Measurements from ENCODE around the gene SLC35F6.
"Not testable (repeated sequence)": the region's sequence is repeated elsewhere in the genome, so short reads cannot be mapped to it uniquely, and the experiment has no call there.

Gene SLC35F6

DNA sequence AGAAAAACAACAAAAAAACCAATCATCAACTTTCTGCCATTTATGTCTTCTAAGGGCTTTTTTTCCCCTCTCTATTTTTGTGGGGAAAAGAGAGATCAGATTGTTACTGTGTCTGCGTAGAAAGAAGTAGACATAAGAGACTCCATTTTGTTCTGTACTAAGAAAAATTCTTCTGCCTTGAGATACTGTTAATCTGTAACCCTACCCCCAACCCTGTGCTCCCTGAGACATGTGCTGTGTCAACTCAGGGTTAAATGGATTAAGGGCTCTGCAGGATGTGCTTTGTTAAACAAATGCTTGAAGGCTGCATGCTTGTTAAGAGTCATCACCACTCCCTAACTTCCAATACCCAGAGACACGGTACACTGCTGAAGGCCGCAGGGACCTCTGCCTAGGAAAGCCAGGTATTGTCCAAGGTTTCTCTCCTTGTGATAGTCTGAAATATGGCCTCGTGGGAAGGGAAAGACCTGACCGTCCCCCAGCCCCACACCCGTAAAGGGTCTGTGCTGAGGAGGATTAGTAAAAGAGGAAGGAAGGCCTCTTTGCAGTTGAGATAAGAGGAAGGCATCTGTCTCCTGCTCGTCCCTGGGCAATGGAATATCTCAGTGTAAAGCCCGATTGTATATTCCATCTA lies 14.2 kb upstream of the SLC35F6 start:
- not testable (repeated sequence) for H3K27me3 ChIP-seq (ENCODE audit: control insufficient read depth, insufficient read depth, low read length); H3K4me3 ChIP-seq (ENCODE audit: low read length); H3K9ac ChIP-seq (ENCODE audit: low read length); H3K4me1 ChIP-seq (ENCODE audit: control insufficient read depth, insufficient read depth, low read length); H3K9me3 ChIP-seq (ENCODE audit: control insufficient read depth, low read length); H3K36me3 ChIP-seq (ENCODE audit: control insufficient read depth, insufficient read depth, low read length)

- H3K36me3 ChIP-seq (ENCODE audit: control insufficient read depth, insufficient read depth, low read length) = not testable (repeated sequence)
These were observed 13.6 kb upstream of the SLC35F6 start for GRCh38 chr2:26750467-26750866.

DNA sequence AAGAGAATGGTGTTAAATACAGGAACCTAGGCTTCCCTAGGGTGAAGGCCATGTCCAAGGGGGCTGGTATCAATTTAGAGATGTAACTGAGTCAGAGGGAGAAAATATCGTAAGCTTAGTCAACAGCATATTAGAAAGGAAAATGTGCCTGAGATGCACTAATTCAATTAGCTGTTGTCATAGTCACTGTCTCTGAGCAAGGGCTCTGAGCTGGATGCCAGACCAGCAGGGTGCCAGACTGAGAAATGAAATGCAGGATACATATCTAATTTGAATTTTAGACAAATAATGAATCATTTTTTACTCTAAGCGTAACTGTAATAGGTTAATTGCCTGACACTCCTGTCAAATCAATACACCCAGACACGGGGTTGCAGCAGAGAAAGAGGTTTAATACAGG lies 11.4 kb upstream of the SLC35F6 start:
- no peaks in the 10 kb centered on the region for H3K36me3 ChIP-seq (ENCODE audit: control insufficient read depth, insufficient read depth, low read length)
- no peaks in the 10 kb centered on the region for H3K9me3 ChIP-seq (ENCODE audit: control insufficient read depth, low read length)

More at GRCh38 chr2:26750467-26750866, 13.6 kb upstream of the SLC35F6 start:
- not testable (repeated sequence) for H3K4me3 ChIP-seq (ENCODE audit: low read length); H3K4me1 ChIP-seq (ENCODE audit: control insufficient read depth, insufficient read depth, low read length); H3K27me3 ChIP-seq (ENCODE audit: control insufficient read depth, insufficient read depth, low read length); H3K9ac ChIP-seq (ENCODE audit: low read length); H3K9me3 ChIP-seq (ENCODE audit: control insufficient read depth, low read length)

DNA sequence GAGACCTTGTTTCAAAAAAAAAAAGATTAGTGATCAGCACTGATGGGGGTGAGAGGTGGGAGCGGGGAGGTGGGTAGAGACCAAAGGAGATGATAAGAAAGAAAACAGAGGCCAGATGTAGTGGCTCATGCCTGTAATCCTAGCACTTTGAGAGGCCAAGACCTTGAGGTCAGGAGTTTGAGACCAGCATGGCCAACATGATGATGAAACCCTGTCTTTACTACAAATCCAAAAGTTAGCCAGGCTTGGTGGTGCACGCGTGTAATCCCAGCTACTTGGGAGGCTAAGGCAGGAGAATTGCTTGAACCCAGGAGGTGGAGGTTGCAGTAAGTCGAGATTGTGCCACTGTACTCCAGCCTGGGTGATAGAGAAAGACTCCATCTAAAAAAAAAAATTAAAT lies 9.5 kb upstream of the SLC35F6 start:
- H3K36me3 ChIP-seq (ENCODE audit: control insufficient read depth, insufficient read depth, low read length) = no peaks in the 10 kb centered on the region
- no peak overlapping the region for H3K9ac ChIP-seq (ENCODE audit: low read length)
- no peak overlapping the region for H3K4me3 ChIP-seq (ENCODE audit: low read length)
- H3K27me3 ChIP-seq (ENCODE audit: control insufficient read depth, insufficient read depth, low read length) = no peaks in the 10 kb centered on the region
- H3K9me3 ChIP-seq (ENCODE audit: control insufficient read depth, low read length) = no peaks in the 10 kb centered on the region
- peaks cover 30% of the 10 kb centered on the region for H3K4me1 ChIP-seq (ENCODE audit: control insufficient read depth, insufficient read depth, low read length)

More for the DNA sequence above, 11.4 kb upstream of the SLC35F6 start:
- Histone ChIP-seq H3K4me3 (ENCODE audit: low read length) (no peak overlapping the region), H3K4me1 (ENCODE audit: control insufficient read depth, insufficient read depth, low read length) (peaks cover 18% of the 10 kb centered on the region), H3K9ac (ENCODE audit: low read length) (no peak overlapping the region), H3K27me3 (ENCODE audit: control insufficient read depth, insufficient read depth, low read length) (no peaks in the 10 kb centered on the region)

DNA sequence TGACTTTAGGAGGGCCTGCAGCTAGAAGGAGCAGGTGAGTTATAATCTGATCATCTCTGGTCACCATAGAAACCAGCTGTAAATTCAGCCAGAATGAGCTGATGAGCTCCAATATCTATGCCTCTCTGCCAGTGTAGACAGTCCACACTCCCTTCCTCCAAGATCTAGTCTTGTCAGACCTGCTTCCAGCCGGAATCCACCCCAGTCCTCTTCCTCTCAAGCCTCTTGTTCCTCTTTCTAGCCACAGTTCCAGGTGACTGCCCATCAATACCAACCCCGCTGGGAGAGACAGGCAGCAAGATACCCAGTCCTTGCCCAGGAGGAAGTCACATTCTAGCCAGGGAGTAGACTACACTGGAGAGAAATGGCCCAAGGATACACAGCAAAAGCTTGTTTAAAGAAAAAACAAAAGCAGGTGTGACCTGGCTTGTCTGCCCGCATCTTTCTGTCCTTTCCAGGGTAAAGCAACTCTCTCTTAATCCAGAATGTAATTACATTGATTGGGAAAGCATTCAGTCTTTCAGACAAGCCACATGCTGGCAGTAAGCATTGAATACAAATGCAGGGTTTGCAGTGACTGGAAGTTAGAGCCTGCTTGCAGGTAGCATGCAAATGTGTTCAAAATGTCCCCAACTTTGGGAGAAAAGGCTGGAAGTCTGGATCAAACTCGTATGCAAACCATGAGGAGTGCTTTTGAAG lies 9.0 kb upstream of the SLC35F6 start:
- Histone ChIP-seq H3K27me3 (ENCODE audit: control insufficient read depth, insufficient read depth, low read length) (no peaks in the 10 kb centered on the region), H3K4me3 (ENCODE audit: low read length) (no peak overlapping the region), H3K9ac (ENCODE audit: low read length) (no peak overlapping the region), H3K36me3 (ENCODE audit: control insufficient read depth, insufficient read depth, low read length) (no peaks in the 10 kb centered on the region), H3K9me3 (ENCODE audit: control insufficient read depth, low read length) (no peaks in the 10 kb centered on the region), H3K4me1 (ENCODE audit: control insufficient read depth, insufficient read depth, low read length) (peaks cover 30% of the 10 kb centered on the region)

- Histone ChIP-seq H3K4me1 (ENCODE audit: control insufficient read depth, insufficient read depth, low read length) (peaks cover 30% of the 10 kb centered on the region), H3K27me3 (ENCODE audit: control insufficient read depth, insufficient read depth, low read length) (no peaks in the 10 kb centered on the region), H3K9me3 (ENCODE audit: control insufficient read depth, low read length) (no peaks in the 10 kb centered on the region), H3K36me3 (ENCODE audit: control insufficient read depth, insufficient read depth, low read length) (no peaks in the 10 kb centered on the region), H3K4me3 (ENCODE audit: low read length) (no peak overlapping the region), H3K9ac (ENCODE audit: low read length) (no peak overlapping the region)
These were observed 7.7 kb upstream of the SLC35F6 start for GRCh38 chr2:26756337-26756736.

DNA sequence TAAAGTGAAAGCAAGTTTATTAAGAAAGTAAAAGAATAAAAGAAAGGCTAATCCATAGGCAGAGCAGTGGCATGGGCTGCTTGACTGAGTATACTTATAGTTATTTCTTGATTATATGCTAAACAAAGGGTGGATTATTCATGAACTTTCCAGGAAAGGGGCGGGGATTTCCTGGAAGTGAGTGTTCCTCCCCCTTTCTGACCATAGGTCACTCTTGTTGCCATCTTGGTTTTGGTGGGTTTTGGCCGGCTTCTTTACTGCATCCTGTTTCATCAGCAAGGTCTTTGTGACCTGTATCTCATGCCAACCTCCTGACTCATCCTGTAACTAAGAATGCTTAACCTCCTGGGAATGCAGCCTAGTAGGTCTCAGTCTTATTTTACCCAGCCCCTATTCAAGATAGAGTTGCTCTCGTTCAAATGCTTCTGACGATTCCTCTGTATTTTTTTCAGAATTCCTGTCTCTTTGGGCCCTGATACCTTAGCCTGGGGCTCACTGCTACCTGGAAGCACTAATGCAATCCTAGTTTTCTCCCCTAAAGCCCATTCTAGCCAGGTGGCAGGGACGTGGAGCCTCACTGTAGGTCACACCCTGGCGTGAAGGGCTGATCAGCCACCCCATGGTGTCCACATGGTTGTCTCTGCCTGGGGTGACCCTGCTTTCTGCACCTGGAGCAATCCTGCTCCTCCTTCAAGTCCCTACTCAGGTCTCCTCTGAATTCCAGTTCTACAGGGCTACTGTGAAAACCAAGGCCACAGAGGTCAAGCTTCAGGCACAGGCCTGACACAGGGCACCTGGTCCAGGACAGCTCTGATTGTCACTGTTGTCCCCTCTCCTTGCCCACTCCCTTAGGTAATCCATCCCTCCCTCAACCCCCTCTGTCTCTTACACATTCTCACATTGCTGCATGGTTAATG lies 6.0 kb upstream of the SLC35F6 start:
- Histone ChIP-seq H3K27me3 (ENCODE audit: control insufficient read depth, insufficient read depth, low read length) (no peaks in the 10 kb centered on the region), H3K4me1 (ENCODE audit: control insufficient read depth, insufficient read depth, low read length) (peaks cover 30% of the 10 kb centered on the region), H3K9ac (ENCODE audit: low read length) (no peak overlapping the region), H3K9me3 (ENCODE audit: control insufficient read depth, low read length) (no peaks in the 10 kb centered on the region), H3K4me3 (ENCODE audit: low read length) (no peak overlapping the region), H3K36me3 (ENCODE audit: control insufficient read depth, insufficient read depth, low read length) (no peaks in the 10 kb centered on the region)

DNA sequence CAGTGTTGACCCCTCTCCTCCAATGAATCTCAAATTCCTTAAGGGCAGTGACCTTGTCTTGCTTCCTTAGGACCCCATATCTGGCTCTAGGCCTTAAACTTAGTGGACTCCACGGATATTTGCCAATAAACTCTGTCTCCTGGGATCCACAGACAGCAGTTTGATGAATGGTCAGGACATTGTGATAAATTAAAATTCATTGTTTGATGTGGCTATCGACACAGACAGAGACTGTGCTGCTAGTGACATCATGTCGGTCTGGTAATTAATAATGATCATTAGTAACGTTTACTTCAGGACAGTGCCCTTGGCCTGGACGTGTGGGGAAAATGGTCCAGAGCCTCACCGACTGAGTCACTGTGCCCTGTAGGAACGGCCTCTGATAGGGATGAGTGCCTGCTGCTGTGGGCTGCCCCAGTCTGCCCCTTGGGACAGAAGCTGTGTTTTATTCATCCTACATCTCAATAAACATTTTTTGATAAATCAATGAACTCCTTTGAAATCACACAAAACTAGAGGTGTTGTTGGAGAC lies 5.2 kb upstream of the SLC35F6 start:
- Histone ChIP-seq H3K9ac (ENCODE audit: low read length) (no peak overlapping the region), H3K4me1 (ENCODE audit: control insufficient read depth, insufficient read depth, low read length) (peaks cover 33% of the 10 kb centered on the region), H3K4me3 (ENCODE audit: low read length) (no peak overlapping the region), H3K9me3 (ENCODE audit: control insufficient read depth, low read length) (no peaks in the 10 kb centered on the region), H3K27me3 (ENCODE audit: control insufficient read depth, insufficient read depth, low read length) (no peaks in the 10 kb centered on the region), H3K36me3 (ENCODE audit: control insufficient read depth, insufficient read depth, low read length) (no peaks in the 10 kb centered on the region)

- Histone ChIP-seq H3K4me1 (ENCODE audit: control insufficient read depth, insufficient read depth, low read length) (peaks cover 29% of the 10 kb centered on the region), H3K9me3 (ENCODE audit: control insufficient read depth, low read length) (no peaks in the 10 kb centered on the region), H3K36me3 (ENCODE audit: control insufficient read depth, insufficient read depth, low read length) (no peaks in the 10 kb centered on the region), H3K27me3 (ENCODE audit: control insufficient read depth, insufficient read depth, low read length) (no peaks in the 10 kb centered on the region), H3K9ac (ENCODE audit: low read length) (no peak overlapping the region), H3K4me3 (ENCODE audit: low read length) (no peak overlapping the region)
These were observed 4.2 kb upstream of the SLC35F6 start for GRCh38 chr2:26759845-26760244.

DNA sequence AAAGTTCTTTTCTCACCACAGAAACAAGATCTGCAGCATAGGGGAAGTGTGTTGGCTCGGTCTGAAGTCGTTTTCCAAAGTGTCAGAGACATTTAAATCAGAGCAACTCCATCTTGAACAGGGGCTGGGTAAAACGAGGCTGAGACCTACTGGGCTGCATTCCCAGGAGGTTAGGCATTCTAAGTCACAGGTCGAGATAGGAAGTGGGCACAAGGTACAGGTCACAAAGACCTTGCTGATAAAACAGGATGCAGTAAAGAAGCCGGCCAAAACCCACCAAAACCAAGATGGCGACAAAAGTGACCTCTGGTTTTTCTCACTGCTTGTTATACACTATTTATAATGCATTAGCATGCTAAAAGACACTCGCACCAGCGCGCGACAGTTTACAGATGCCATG lies 3.1 kb upstream of the SLC35F6 start:
- H3K4me1 ChIP-seq (ENCODE audit: control insufficient read depth, insufficient read depth, low read length) = peaks cover 37% of the 10 kb centered on the region
- not testable (repeated sequence) for H3K9ac ChIP-seq (ENCODE audit: low read length); H3K4me3 ChIP-seq (ENCODE audit: low read length); H3K27me3 ChIP-seq (ENCODE audit: control insufficient read depth, insufficient read depth, low read length); H3K9me3 ChIP-seq (ENCODE audit: control insufficient read depth, low read length); H3K36me3 ChIP-seq (ENCODE audit: control insufficient read depth, insufficient read depth, low read length)

DNA sequence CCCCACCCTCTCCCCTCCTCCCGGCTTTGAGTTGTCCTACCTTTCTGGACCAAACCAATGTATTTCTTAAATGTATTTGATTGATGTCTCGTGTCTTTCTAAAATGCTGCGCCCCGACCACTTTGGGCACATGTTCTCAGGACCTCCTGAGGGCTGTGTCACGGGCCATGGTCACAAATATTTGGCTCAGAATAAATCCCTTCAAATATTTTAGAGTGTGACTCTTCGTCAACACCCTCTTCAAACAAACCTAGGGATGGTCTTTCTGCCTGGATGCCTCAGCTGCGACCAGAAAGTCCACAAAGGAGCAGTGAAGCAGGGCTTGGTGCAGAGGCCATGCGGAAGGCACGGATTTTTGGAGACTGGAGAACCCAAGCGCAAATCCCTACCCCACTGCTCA lies 1.1 kb upstream of the SLC35F6 start:
- Histone ChIP-seq H3K9ac (ENCODE audit: low read length) (no peak overlapping the region), H3K36me3 (ENCODE audit: control insufficient read depth, insufficient read depth, low read length) (no peaks in the 10 kb centered on the region), H3K9me3 (ENCODE audit: control insufficient read depth, low read length) (no peaks in the 10 kb centered on the region), H3K4me1 (ENCODE audit: control insufficient read depth, insufficient read depth, low read length) (peaks cover 39% of the 10 kb centered on the region), H3K27me3 (ENCODE audit: control insufficient read depth, insufficient read depth, low read length) (no peaks in the 10 kb centered on the region), H3K4me3 (ENCODE audit: low read length) (no peak overlapping the region)

DNA sequence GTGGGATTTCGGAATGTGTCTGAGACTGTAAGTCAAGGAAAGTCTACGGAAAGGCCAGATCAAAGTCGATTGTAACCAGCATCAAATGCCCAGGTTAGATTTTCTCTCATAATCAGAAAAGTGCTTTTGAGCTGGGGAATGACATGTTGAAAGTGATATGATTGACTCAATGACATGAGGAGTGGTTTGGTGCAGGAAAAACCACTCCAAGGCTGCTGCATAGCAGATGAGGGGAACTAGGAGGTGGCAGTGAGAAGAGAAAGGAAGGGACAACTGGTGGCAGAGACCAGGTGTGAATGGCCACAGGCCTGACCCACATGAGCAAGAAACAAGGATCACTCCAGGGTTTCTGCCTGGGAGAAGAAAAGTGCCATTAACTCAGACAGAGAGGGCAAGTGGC lies 822 bp downstream of the SLC35F6 start:
- Histone ChIP-seq H3K9me3 (ENCODE audit: control insufficient read depth, low read length) (no peaks in the 10 kb centered on the region), H3K27me3 (ENCODE audit: control insufficient read depth, insufficient read depth, low read length) (no peaks in the 10 kb centered on the region), H3K4me3 (ENCODE audit: low read length) (peak overlapping the region; percentile 99), H3K9ac (ENCODE audit: low read length) (peak overlapping the region; percentile 99), H3K36me3 (ENCODE audit: control insufficient read depth, insufficient read depth, low read length) (no peaks in the 10 kb centered on the region), H3K4me1 (ENCODE audit: control insufficient read depth, insufficient read depth, low read length) (peaks cover 50% of the 10 kb centered on the region)
